Measurements from ENCODE around the gene PPP1R14C.

Gene PPP1R14C

DNA sequence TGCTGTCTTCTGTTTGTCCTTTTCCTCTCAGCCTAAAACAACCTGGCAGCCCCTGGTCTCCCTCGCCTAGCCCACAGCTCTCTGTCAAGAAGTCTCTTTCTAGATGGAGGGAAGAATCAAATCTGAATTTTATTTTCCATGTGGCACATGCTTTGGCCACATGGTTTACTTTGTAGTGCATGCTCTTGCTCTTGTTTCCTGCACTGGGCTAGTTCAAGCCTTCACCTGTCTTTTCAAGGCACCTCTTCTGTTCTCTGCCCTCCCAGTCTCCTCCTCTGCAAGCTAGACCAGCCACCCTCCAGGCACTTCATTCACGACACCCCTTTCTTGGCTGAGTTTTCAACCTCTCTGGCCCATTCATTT is 7.6 kb downstream of the PPP1R14C start:
- TF ChIP-seq SIN3A (IDR thresholded peaks at IDR 0.05; ENCODE audit: borderline replicate concordance, insufficient read depth, low read length) (no peak), TAF1 (IDR thresholded peaks at IDR 0.05; ENCODE audit: borderline replicate concordance, insufficient read depth, low read length) (no peak), FOXP2 (optimal IDR thresholded peaks at IDR 0.05; ENCODE audit: borderline replicate concordance, extremely low read depth, extremely low read length, insufficient read depth) (no peak), POLR2AphosphoS5 (IDR thresholded peaks at IDR 0.05; ENCODE audit: low read depth, low read length) (no peak)
- TF ChIP-seq, protein P1, sequence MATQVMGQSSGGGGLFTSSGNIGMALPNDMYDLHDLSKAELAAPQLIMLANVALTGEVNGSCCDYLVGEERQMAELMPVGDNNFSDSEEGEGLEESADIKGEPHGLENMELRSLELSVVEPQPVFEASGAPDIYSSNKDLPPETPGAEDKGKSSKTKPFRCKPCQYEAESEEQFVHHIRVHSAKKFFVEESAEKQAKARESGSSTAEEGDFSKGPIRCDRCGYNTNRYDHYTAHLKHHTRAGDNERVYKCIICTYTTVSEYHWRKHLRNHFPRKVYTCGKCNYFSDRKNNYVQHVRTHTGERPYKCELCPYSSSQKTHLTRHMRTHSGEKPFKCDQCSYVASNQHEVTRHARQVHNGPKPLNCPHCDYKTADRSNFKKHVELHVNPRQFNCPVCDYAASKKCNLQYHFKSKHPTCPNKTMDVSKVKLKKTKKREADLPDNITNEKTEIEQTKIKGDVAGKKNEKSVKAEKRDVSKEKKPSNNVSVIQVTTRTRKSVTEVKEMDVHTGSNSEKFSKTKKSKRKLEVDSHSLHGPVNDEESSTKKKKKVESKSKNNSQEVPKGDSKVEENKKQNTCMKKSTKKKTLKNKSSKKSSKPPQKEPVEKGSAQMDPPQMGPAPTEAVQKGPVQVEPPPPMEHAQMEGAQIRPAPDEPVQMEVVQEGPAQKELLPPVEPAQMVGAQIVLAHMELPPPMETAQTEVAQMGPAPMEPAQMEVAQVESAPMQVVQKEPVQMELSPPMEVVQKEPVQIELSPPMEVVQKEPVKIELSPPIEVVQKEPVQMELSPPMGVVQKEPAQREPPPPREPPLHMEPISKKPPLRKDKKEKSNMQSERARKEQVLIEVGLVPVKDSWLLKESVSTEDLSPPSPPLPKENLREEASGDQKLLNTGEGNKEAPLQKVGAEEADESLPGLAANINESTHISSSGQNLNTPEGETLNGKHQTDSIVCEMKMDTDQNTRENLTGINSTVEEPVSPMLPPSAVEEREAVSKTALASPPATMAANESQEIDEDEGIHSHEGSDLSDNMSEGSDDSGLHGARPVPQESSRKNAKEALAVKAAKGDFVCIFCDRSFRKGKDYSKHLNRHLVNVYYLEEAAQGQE (IDR thresholded peaks at IDR 0.05; ENCODE audit: insufficient read depth in 1 of 2, low read depth in 2 of 2, low read length in 2 of 2) = no peak

DNA sequence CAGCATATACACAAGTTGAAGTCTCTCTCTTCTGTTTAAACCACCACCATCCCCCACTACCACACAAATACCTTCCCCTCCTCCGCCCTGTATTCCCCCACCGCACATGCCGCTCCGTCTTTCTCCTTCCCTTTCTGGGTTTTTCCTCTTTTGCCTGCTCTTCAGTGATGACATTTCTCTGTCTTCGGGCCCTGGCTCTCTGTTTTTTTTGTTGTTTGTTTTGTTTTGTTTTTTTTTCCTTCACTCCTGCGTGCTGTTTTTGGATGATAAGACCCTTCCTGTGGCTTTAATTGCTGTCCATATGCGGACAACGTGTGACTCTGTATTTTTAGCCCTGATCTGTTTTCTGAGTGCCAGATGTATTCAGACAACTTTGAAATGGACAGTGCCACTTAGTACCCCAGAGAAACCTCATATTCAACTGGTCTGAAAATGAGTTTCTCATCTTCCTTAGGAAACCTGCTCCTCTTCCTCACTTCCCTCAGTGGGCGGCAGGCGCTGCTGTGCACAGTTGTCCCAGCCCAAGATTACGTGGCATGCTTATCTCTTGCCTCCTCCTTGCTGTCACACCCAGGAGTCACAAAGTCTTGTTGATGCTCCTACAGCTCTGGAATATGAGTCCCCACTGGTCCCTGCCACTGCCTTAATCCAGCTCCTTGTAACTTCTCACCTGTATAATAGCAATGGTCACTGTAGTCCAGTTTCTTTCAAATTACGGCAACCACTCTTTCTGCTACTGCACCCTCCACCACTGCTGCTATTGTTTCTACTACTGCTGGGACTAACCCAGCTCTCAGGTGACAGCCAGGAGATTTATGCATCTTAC is 8.2 kb downstream of the PPP1R14C start:
- TF ChIP-seq POLR2AphosphoS5 (IDR thresholded peaks at IDR 0.05; ENCODE audit: low read depth, low read length) = no peak

DNA sequence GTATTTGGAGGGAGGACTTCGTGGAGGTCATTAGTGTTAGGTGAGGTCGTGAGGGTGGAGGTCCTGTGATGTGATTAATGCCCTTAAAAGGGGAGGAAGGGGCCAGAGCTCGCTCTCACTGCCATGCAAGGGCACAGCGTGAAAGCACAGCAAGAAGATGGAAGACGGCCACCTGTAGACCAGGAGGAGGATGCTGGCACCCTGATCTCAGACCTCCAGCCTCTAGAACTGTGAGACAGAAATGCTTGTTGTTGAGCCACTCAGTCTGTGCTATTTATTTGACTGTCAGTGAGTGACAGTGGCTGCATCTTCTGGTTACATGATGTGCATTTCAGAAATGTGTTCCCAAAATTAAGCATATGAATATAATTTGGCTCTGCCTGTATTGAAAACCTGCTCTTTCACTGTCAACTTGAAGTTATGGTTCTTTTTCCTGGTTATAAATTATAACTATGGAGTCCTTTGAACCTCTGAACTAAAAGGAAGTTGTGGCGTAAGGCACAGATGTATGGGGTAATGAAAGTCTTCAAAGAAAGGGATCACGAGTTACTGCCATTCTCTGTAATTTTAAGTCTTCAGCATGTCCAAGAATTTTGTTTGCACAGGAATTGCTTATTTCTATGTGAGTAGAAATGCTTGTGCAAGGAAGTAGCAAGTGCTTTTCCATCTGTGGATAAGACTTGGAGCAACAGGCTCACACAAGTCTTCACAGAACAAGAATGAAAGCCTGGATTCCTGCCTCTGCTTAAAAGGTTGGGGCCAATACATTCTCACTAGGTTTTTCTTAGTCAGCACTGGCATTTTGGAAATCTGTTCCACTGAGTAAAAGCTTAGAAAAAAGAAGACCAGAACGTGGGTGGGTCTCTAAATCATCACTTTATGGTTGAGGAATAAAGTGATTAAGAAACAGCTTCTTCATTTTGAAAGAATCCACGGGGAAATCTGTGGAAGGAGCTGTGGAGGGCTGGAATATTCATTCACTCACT is 10.3 kb downstream of the PPP1R14C start:
- TF ChIP-seq FOXP2 (optimal IDR thresholded peaks at IDR 0.05; ENCODE audit: borderline replicate concordance, extremely low read depth, extremely low read length, insufficient read depth) (no peak), SIN3A (IDR thresholded peaks at IDR 0.05; ENCODE audit: borderline replicate concordance, insufficient read depth, low read length) (no peak), POLR2AphosphoS5 (IDR thresholded peaks at IDR 0.05; ENCODE audit: low read depth, low read length) (no peak), TAF1 (IDR thresholded peaks at IDR 0.05; ENCODE audit: borderline replicate concordance, insufficient read depth, low read length) (no peak)
- TF ChIP-seq, protein P1 (IDR thresholded peaks at IDR 0.05; ENCODE audit: insufficient read depth in 1 of 2, low read depth in 2 of 2, low read length in 2 of 2) = no peak

DNA sequence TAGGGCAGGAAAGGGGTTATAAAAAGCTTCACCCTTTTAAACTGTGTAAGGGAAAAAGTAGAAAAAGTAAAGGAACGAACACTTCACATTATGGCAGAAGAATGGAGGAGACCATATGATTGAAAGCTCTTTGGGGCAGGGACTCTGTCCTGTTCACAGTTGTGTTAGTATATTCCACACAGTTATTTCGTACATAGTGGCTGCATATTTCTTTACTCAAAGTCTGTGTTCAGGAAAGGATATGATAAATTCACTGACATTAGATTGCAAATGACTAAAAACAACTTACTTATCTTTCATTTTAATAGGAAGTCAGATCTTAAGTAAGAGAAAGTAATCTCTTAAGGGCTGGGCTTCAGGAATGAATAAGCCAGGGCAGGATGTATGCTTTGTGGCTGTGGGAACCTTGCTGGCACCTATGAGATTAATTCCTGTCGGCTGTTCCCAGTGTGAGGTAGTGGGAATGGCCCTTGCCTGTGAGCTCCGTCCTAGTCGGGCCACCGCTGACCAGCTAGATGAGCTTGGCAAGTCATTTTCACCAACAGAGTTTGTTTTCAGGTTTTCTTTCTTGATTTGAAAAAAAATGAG is 11.2 kb downstream of the PPP1R14C start:
- TF ChIP-seq, protein P1 (IDR thresholded peaks at IDR 0.05; ENCODE audit: insufficient read depth in 1 of 2, low read depth in 2 of 2, low read length in 2 of 2) = no peak
- no peak for TF ChIP-seq SIN3A (IDR thresholded peaks at IDR 0.05; ENCODE audit: borderline replicate concordance, insufficient read depth, low read length)
- no peak for TF ChIP-seq POLR2AphosphoS5 (IDR thresholded peaks at IDR 0.05; ENCODE audit: low read depth, low read length)
- TF ChIP-seq TAF1 (IDR thresholded peaks at IDR 0.05; ENCODE audit: borderline replicate concordance, insufficient read depth, low read length) = no peak
- TF ChIP-seq FOXP2 (optimal IDR thresholded peaks at IDR 0.05; ENCODE audit: borderline replicate concordance, extremely low read depth, extremely low read length, insufficient read depth) = no peak

DNA sequence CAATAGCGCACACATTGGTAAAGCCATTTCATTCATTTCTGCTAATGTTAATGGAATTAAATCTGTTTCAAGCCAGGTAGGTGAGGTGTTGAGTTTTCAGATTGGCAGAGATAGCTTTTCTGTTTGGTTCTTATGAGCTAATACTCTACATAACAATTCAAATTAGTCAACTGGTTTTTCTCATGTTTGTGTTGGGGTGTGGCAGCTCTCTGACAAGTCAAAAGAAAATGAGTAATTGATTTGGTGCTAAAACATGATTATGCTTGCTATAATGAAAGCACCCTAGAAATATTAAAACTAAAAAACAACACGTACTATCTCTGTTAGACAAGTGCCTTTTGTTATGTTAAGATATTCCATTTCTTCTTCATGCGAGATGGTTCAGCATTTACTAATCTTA is 13.6 kb downstream of the PPP1R14C start:
- TF ChIP-seq TAF1 (IDR thresholded peaks at IDR 0.05; ENCODE audit: borderline replicate concordance, insufficient read depth, low read length) = no peak
- no peak for TF ChIP-seq FOXP2 (optimal IDR thresholded peaks at IDR 0.05; ENCODE audit: borderline replicate concordance, extremely low read depth, extremely low read length, insufficient read depth)
- TF ChIP-seq, protein P1 (IDR thresholded peaks at IDR 0.05; ENCODE audit: insufficient read depth in 1 of 2, low read depth in 2 of 2, low read length in 2 of 2) = no peak
- TF ChIP-seq POLR2AphosphoS5 (IDR thresholded peaks at IDR 0.05; ENCODE audit: low read depth, low read length) = no peak
- no peak for TF ChIP-seq SIN3A (IDR thresholded peaks at IDR 0.05; ENCODE audit: borderline replicate concordance, insufficient read depth, low read length)
